Stimulated activated CD4-positive, alpha-beta T cell treated with anti-CD3 and anti-CD28 coated beads, Interleukin-15, amount 100 ng/mL, for 24 hours (primary cell): ENCODE data around the gene CA10.

Experiments
- DNase-seq: peaks from one replicate; pipeline ENCODE4 v3.0.0-alpha.2; 2020

The CA10 gene

DNA sequence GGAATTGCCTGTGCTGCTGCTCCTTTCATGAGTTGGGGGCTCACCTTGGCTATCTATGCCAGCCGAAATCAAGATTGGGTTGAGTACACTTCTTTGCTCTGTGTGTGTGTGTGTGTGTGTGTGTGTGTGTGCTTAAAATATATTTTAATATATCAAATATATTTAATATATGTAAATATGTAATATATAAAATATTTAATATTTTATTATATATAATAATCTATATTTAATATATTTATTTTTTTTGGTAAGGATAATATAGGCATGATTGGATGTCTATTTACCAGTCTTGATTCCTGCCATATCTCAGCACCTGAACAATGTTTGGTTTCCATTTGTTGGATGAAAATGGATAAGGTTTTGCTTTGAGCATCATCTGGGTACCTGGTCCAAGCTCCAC, 399.3 kb downstream of the CA10 start:
- DNase-seq: no peak

DNA sequence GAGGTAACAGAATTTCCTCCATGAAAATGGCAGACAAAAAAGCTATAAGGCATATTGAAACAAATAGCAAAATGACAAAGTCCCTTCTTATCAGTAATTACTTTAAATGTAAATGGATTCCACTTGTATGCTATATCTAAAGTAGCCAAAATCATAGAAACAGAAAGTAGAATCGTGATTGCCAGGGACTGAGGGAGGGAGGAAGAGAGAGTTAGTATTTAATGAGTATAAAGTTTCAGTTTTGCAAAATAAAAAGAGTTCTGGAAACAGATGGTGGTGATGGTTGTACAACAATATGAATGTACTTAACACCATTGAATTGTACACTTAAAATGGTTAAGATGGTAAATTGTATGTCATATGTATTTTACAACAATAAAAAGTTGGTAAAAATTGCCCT, 407.4 kb downstream of the CA10 start:
- no peak for DNase-seq

- no peak for DNase-seq
These were observed 409.5 kb downstream of the CA10 start for GRCh38 chr17:51748749-51749604.

DNA sequence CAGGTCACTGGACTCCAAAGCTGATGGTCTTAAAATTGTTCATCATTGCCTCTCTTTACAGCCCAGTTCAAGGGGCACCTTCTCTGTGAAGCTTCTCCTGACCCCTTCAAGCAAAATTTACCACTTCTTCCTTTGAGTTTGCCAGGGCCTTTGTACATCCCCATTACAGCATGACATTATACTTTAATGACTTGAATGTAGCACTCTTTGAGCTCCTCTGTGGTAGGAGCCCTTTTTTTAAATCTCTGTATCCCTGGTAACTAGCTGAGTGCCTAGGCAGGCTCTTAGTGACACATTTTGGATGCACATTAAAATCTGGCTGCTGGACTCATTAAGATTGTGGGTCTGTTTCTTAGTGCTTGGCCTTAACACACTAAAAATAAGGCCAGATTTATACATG, 412.1 kb downstream of the CA10 start:
- DNase-seq: no peak

DNA sequence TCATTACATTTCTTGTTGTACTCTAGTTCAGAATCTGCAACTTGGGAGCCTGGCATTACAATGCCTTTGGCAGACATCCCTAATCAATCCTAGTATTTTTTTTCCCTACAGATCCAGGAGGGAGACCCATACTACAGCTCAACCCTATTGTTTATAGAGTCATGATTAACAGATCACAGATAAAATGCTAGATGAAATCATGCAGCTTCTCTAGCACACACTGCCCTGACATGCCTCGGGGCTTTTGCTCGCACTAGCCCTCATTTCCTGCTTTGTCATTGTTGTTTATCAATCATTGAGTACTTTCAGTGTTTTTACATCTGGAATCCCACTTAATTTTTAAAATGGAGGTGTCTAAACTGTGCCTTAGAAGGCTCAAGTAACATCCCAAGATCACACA, 412.5 kb downstream of the CA10 start:
- DNase-seq: no peak

DNA sequence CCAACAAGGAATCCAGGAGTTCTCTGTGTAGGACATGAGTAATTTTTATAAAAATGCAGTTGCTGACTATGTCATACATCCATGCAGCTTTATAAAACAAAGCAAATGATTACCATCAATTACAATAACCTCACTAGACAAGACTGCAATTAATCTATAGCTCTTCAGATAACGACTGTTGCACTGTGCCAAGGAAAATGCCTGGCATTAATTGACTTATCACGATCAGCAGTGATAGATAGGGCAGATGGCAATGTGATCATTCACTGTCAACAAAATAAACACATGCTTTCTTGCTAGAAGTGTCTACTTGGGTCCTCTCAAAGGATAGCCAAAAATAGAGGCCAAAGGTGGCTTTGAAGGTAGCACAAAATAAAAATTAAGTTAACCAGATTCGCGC, 415.0 kb downstream of the CA10 start:
- no peak for DNase-seq

GRCh38 chr17:51742571-51742970, 415.9 kb downstream of the CA10 start:
- no peak for DNase-seq

- no peak for DNase-seq
These were observed 417.1 kb downstream of the CA10 start for GRCh38 chr17:51741458-51741857.

- no peak for DNase-seq
These were observed 418.0 kb downstream of the CA10 start for GRCh38 chr17:51740531-51740930.

DNA sequence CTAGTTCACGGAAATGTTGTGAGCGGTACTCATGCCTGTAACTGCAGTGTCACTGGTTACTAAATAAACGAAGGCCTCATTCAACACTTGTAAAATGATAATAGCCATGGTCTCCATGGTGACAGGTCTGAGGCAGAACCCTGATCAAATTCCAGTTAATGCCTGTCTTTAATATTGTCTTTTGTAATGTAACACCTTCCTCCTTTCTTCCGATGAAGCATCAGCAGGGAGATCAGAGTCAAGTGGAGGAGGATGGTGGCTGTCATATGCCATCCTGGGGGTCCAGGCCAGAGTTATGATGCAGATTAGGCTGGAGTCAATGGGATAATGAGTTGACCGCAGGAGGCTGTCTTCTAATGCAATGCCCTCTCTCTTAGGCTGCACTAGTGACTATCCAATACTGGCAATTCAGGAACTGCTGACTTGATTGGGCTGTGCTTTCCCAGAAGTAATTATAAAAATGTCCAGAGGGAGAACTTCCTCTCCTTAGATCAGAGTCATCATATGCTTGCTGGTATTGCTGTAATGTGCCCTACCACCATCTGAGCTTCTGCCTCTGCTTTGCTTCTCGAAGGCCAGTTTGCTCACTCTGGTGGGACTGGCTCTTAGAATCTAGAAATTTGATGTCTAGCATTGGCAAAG, 419.1 kb downstream of the CA10 start:
- no peak for DNase-seq

- DNase-seq: no peak
These were observed 422.2 kb downstream of the CA10 start for GRCh38 chr17:51736356-51736755.

- DNase-seq: no peak
These were observed 423.5 kb downstream of the CA10 start for GRCh38 chr17:51734976-51735375.

- DNase-seq: peak; percentile 32
These were observed 424.1 kb downstream of the CA10 start for GRCh38 chr17:51734462-51734861.

DNA sequence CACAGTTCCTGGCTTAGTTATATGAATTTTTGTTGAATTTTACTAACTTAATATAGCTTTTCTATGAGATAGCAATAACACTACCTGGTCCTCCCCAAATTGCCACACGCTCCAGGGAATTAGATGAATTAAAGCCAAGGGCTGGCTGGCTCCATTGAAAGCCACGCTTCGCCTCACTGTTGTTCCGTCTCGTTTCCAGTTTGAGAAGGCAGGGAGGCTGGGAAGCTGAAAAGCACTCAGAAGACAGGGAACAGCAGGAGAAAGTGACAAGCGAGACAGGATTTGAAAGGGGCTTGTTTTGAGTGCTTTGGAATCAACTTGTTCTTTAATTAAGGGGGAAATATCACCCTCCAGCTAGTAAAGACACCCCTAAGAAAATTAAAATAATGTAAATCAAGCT, 425.3 kb downstream of the CA10 start:
- no peak for DNase-seq

DNA sequence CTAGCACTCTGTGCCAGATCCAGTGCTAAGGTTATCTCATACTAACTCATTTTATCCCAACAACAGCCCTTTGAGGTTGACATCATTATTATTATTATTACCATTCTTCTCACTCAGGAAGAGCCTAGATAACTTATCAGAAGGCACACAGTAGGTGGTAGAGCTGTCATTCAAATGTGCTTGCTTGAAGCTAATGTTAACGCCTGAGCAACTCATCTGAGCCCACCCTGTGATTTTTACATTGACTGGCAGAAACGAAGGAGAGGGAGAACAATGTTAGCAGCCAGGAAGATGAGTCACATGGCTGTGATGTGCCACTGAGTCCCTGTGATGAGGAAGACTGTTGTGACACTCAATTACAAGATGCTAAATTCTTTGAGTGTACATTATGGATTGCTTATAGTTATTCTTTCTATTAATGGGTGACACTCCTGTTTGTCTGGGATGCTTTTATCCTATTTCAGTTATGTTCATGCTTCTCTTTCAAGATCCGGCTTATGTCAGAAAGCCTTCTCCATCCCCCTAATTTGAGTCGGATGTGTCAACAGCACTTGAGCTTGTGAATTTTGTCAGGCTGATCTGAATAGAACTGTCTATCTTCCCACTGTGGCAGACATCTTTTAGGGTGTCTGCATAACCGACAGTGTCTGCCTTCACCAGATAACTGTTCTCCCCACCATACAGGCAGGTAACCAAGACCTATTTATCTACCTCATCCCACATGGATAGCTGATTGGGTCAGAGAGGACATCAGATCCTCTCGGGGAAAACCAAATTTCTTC, 426.4 kb downstream of the CA10 start:
- DNase-seq: no peak

- no peak for DNase-seq
These were observed 428.0 kb downstream of the CA10 start for GRCh38 chr17:51730303-51731050.

DNA sequence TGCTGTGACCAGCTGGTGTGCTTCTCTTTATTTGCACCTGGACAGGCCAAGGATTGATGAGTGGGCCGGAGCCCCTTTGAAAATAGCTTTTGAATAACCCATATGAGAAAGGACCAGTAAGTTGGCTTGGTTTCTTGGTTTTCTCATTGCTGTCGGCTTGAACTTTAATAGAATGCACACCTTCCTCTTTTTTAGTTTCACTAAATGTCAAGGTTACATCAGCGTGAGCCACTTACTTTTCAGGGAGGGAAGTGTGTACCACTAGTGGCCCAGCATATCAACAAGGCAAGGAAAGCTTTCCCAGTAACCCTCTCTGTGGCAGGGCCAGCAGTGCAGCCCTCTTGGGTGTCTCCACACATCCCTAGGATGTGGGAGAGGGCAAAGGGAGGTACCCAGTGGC, 433.3 kb downstream of the CA10 start:
- DNase-seq: no peak

GRCh38 chr17:51724043-51724580, 434.4 kb downstream of the CA10 start:
- DNase-seq: no peak

GRCh38 chr17:51722994-51723393, 435.5 kb downstream of the CA10 start:
- no peak for DNase-seq

DNA sequence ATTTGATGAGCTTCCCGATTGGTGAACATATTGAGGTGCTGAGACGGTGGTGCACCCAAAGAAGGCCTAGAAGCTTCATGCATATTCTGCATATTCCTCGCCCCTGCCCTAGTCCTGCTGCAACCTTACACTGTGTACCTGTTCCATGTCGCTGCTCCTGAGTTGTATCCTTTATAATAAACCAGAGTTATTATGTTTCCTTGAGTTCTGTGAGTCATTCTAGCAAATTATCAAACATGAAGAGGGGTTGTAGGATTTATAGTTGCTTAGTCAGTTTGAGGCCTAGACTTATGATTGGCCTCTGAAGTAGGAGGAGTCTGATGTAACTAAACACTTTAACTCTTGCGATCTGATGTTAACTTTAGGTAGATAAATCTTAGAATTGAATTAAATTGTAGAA, 436.8 kb downstream of the CA10 start:
- DNase-seq: no peak

DNA sequence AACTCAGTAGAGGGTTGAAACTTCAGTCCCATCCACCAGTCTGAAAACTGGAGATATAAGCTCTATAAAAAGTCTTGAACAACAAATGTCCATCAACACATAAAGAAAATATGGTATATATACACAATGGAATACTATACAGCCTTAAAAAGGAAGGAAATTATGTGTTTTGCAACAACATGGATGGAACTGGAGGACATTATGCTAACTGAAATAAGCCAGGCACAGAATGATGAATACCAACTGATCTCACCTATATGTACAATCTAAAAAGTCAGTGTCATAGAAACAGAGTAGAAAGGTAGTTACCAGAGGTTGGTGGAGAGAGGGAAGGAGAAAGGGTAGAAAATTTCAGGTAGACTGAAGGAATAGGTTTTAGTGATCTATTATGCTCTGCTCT, 438.1 kb downstream of the CA10 start:
- DNase-seq: no peak

DNA sequence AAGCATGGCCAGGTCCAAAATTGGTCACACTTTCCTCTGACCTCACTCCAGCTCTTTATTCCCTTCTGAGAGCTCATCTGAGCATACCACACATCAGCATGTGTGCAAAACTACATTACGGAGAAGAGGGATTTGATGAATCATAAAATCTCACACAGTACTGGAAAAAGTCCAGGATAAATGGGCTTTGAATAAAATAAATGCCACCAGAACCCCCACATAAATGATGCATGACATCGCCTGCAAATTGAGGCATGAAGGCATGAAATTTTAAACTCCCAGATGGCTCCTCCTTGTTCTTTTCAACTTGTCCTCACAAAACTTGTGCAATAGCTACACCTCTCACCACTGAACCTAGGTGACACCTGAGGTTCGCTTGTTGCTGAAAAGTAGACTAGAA, 439.5 kb downstream of the CA10 start:
- no peak for DNase-seq

DNA sequence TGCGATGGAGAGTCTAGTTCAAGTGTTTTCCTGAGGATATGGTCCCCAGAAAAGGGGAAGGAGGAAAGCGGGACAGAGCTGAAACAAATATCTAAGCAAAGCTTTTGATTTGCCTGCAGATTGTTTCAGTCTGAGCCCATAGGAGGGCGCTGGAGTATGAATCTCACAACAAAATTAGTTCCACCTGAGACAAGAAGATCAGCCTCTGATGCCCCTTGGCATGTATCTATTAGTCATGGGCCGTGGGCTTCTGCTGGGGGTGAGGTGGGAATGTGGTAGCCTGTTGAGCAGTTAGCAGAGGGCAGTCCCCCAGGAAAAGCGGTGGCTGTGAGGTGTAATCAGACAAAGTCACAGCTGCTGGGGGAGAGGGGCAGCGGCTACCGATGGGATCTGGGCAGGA, 446.9 kb downstream of the CA10 start:
- DNase-seq: no peak
